ENCODE data around the gene LDLRAD1. TPM values are rescaled to one million over a fixed set of nuclear protein-coding genes. Genes with fewer than 3 reads are reported as not detected.

LDLRAD1 gene
- total RNA-seq, 1 experiment from 2014 or later = 0.30 TPM

GRCh38 chr1:54045496-54045895, 27.5 kb upstream of the LDLRAD1 start:
- RAD21 ChIA-PET (ENCODE audit: low non-redundant PET in 1 of 2, low total read pairs in 2 of 2, uncharacterized antibody in 2 of 2, unreplicated experiment in 2 of 2) = no interaction called here
- Histone ChIP-seq H3K4me1 (ENCODE audit: control insufficient read depth in 1 of 2, insufficient read depth in 2 of 2, low read length in 2 of 2) (no peaks in the 10 kb centered on the region), H3K27me3 (ENCODE audit: insufficient read depth, low read length) (no peaks in the 10 kb centered on the region), H3K9ac (ENCODE audit: low read length) (no peak overlapping the region), H3K36me3 (ENCODE audit: control insufficient read depth in 1 of 2, insufficient read depth in 2 of 2, low read length in 2 of 2) (peaks cover 0 to 12% of the 10 kb centered on the region in 2 experiments; a peak in 2 of 4 replicates), H3K79me2 (ENCODE audit: insufficient read depth, low read length) (peaks cover 3% of the 10 kb centered on the region; the same call in 1 of the 2 replicates), H3K4me3 (replicated peaks in 1 of 2; ENCODE audit: low read depth in 1 of 2, low read length in 2 of 2) (no peak overlapping the region), H3K9me3 (ENCODE audit: control insufficient read depth in 1 of 2, insufficient read depth in 1 of 2, low read depth in 1 of 2, low read length in 2 of 2) (no peaks in the 10 kb centered on the region), H4K20me1 (ENCODE audit: insufficient read depth) (no peaks in the 10 kb centered on the region), H3K9me2 (ENCODE audit: insufficient read depth) (no peaks in the 10 kb centered on the region), H3K4me2 (ENCODE audit: low read length) (no peak overlapping the region), H2AFZ (ENCODE audit: low read depth, low read length, poor library complexity, severe bottlenecking) (no peak overlapping the region), H3K27ac (ENCODE audit: low read depth, low read length) (no peak overlapping the region)
- BruUV-seq (replicated peaks) = no TSS peak
- POLR2A ChIA-PET = no interaction called here
- TF ChIP-seq RAD21 (IDR thresholded peaks at IDR 0.05; ENCODE audit: low read depth) (no peak), POLR2AphosphoS5 (IDR thresholded peaks at IDR 0.05; ENCODE audit: low read depth, low read length) (no peak), SRF (IDR thresholded peaks at IDR 0.05; ENCODE audit: low read depth) (no peak), JUND (IDR thresholded peaks at IDR 0.05) (no peak), EGR1 (IDR thresholded peaks at IDR 0.05; ENCODE audit: low read depth) (no peak)
- TF ChIP-seq, protein P1, sequence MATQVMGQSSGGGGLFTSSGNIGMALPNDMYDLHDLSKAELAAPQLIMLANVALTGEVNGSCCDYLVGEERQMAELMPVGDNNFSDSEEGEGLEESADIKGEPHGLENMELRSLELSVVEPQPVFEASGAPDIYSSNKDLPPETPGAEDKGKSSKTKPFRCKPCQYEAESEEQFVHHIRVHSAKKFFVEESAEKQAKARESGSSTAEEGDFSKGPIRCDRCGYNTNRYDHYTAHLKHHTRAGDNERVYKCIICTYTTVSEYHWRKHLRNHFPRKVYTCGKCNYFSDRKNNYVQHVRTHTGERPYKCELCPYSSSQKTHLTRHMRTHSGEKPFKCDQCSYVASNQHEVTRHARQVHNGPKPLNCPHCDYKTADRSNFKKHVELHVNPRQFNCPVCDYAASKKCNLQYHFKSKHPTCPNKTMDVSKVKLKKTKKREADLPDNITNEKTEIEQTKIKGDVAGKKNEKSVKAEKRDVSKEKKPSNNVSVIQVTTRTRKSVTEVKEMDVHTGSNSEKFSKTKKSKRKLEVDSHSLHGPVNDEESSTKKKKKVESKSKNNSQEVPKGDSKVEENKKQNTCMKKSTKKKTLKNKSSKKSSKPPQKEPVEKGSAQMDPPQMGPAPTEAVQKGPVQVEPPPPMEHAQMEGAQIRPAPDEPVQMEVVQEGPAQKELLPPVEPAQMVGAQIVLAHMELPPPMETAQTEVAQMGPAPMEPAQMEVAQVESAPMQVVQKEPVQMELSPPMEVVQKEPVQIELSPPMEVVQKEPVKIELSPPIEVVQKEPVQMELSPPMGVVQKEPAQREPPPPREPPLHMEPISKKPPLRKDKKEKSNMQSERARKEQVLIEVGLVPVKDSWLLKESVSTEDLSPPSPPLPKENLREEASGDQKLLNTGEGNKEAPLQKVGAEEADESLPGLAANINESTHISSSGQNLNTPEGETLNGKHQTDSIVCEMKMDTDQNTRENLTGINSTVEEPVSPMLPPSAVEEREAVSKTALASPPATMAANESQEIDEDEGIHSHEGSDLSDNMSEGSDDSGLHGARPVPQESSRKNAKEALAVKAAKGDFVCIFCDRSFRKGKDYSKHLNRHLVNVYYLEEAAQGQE (IDR thresholded peaks at IDR 0.05; ENCODE audit: low read depth) = no peak
- DNase-seq (ENCODE audit: low read depth, low spot score) (no peak), ATAC-seq (no peak)
- intact Hi-C loops (cut with micrococcal nuclease) = no loop called here
- CTCF ChIA-PET = no interaction called here

- H3K9ac ChIP-seq (ENCODE audit: low read length) = no peak overlapping the region
- ChIA-PET CTCF (no interaction called here), RAD21 (ENCODE audit: low non-redundant PET in 1 of 2, low total read pairs in 2 of 2, uncharacterized antibody in 2 of 2, unreplicated experiment in 2 of 2) (no interaction called here), POLR2A (no interaction called here)
- H2AFZ ChIP-seq (ENCODE audit: low read depth, low read length, poor library complexity, severe bottlenecking) = no peak overlapping the region
- no peaks in the 10 kb centered on the region for H4K20me1 ChIP-seq (ENCODE audit: insufficient read depth)
- no peak for TF ChIP-seq EZH2 (IDR thresholded peaks at IDR 0.05)
- TF ChIP-seq TCF7L2 (IDR thresholded peaks at IDR 0.05; ENCODE audit: borderline replicate concordance, extremely low read depth, insufficient read depth, insufficient read length) = no peak
- TF ChIP-seq MAX (IDR thresholded peaks at IDR 0.05) = no peak
- no peak for TF ChIP-seq EZH2phosphoT487 (IDR thresholded peaks at IDR 0.05; ENCODE audit: borderline replicate concordance)
- no peak for TF ChIP-seq POLR2A (IDR thresholded peaks at IDR 0.05; ENCODE audit: borderline replicate concordance, extremely low read depth, insufficient read depth, insufficient read length)
- TF ChIP-seq, protein P2, sequence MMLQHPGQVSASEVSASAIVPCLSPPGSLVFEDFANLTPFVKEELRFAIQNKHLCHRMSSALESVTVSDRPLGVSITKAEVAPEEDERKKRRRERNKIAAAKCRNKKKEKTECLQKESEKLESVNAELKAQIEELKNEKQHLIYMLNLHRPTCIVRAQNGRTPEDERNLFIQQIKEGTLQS (IDR thresholded peaks at IDR 0.05) = no peak
- TF ChIP-seq RAD21 (IDR thresholded peaks at IDR 0.05; ENCODE audit: low read depth) = no peak
- no peak for TF ChIP-seq YY1 (IDR thresholded peaks at IDR 0.05; ENCODE audit: extremely low read depth, insufficient replicate concordance, low read depth, low read length)
- no peak for TF ChIP-seq ZFX (IDR thresholded peaks at IDR 0.05)
- no peak for TF ChIP-seq JUND (IDR thresholded peaks at IDR 0.05)
- TF ChIP-seq SP1 (IDR thresholded peaks at IDR 0.05; ENCODE audit: low read depth) = no peak
- TF ChIP-seq CTCF (IDR thresholded peaks at IDR 0.05 in 2 of 3, conservative IDR thresholded peaks at IDR 0.05 in 1 of 3; ENCODE audit: borderline replicate concordance in 1 of 3, insufficient read depth in 1 of 3, low read depth in 2 of 3, low read length in 2 of 3) = no peak
- no peak overlapping the region for H3K4me2 ChIP-seq (ENCODE audit: low read length)
- no peak for ATAC-seq
- H3K79me2 ChIP-seq (ENCODE audit: insufficient read depth, low read length) = no peaks in the 10 kb centered on the region; the same call in 1 of the 2 replicates
- H3K4me1 ChIP-seq (ENCODE audit: control insufficient read depth in 1 of 2, insufficient read depth in 2 of 2, low read length in 2 of 2) = no peaks in the 10 kb centered on the region
- no peak overlapping the region for H3K27ac ChIP-seq (ENCODE audit: low read depth, low read length)
- BruUV-seq (replicated peaks) = no TSS peak
- H3K36me3 ChIP-seq (ENCODE audit: control insufficient read depth in 1 of 2, insufficient read depth in 2 of 2, low read length in 2 of 2) = peaks cover 0 to 26% of the 10 kb centered on the region in 2 experiments; a peak in 2 of 4 replicates
- intact Hi-C loops (cut with micrococcal nuclease) = no loop called here
- no peaks in the 10 kb centered on the region for H3K27me3 ChIP-seq (ENCODE audit: insufficient read depth, low read length)
- H3K4me3 ChIP-seq (replicated peaks in 1 of 2; ENCODE audit: low read depth in 1 of 2, low read length in 2 of 2) = no peak overlapping the region
- H3K9me2 ChIP-seq (ENCODE audit: insufficient read depth) = no peaks in the 10 kb centered on the region
- DNase-seq (ENCODE audit: low read depth, low spot score) = no peak
- no peaks in the 10 kb centered on the region for H3K9me3 ChIP-seq (ENCODE audit: control insufficient read depth in 1 of 2, insufficient read depth in 1 of 2, low read depth in 1 of 2, low read length in 2 of 2)
Measured at GRCh38 chr1:54041806-54042205, 23.8 kb upstream of the LDLRAD1 start.

All from HCT116 (cell line).